ENCODE measurements around the gene LFNG. TPM values are rescaled to one million over a fixed set of nuclear protein-coding genes. Genes with fewer than 3 reads are reported as not detected.
A peak's percentile ranks its signal among the peaks of the same experiment; 100 is the strongest.

The LFNG gene
- polyA plus RNA-seq, 2 donors, result 12.0 to 13.7 TPM

GRCh38 chr7:2508327-2509215 lies 11.0 kb upstream of the LFNG start:
- Histone ChIP-seq H3K27me3 (ENCODE audit: control insufficient read depth in 1 of 2, insufficient read depth in 2 of 2, low read length in 2 of 2) (no peaks in the 10 kb centered on the region), H3K9me3 (ENCODE audit: control insufficient read depth in 2 of 2, insufficient read depth in 1 of 2, low read depth in 1 of 2, low read length in 1 of 2) (no peaks in the 10 kb centered on the region), H3K36me3 (ENCODE audit: control insufficient read depth in 2 of 2, insufficient read depth in 2 of 2, low read length in 1 of 2) (no peaks in the 10 kb centered on the region), H3K4me1 (ENCODE audit: control insufficient read depth in 2 of 2, insufficient read depth in 2 of 2, low read length in 1 of 2) (peaks cover 7 to 17% of the 10 kb centered on the region in 2 donors), H3K4me3 (ENCODE audit: low read depth in 1 of 2, low read length in 2 of 2) (no peak overlapping the region), H3K27ac (ENCODE audit: low read depth in 2 of 2, low read length in 1 of 2) (peak overlapping the region; percentile 17 to 51)
- WGBS, 2 donors, result 33 to 49% methylated on average over 43 of the region's 43 CpGs

GRCh38 chr7:2509298-2509906 lies 10.2 kb upstream of the LFNG start:
- peaks cover 7 to 16% of the 10 kb centered on the region in 2 donors for H3K4me1 ChIP-seq (ENCODE audit: control insufficient read depth in 2 of 2, insufficient read depth in 2 of 2, low read length in 1 of 2)
- no peaks in the 10 kb centered on the region for H3K27me3 ChIP-seq (ENCODE audit: control insufficient read depth in 1 of 2, insufficient read depth in 2 of 2, low read length in 2 of 2)

GRCh38 chr7:2510130-2510776 lies 9.3 kb upstream of the LFNG start:
- H3K4me1 ChIP-seq (ENCODE audit: control insufficient read depth in 2 of 2, insufficient read depth in 2 of 2, low read length in 1 of 2), result peaks cover 7 to 16% of the 10 kb centered on the region in 2 donors
- H3K4me3 ChIP-seq (ENCODE audit: low read depth in 1 of 2, low read length in 2 of 2), result no peak overlapping the region
- 82% methylated on average over 13 of the region's 13 CpGs for WGBS, 2 donors
- peak overlapping the region; percentile 1 to 2 for H3K27ac ChIP-seq (ENCODE audit: low read depth in 2 of 2, low read length in 1 of 2)
- H3K27me3 ChIP-seq (ENCODE audit: control insufficient read depth in 1 of 2, insufficient read depth in 2 of 2, low read length in 2 of 2), result no peaks in the 10 kb centered on the region
- H3K36me3 ChIP-seq (ENCODE audit: control insufficient read depth in 2 of 2, insufficient read depth in 2 of 2, low read length in 1 of 2), result no peaks in the 10 kb centered on the region
- H3K9me3 ChIP-seq (ENCODE audit: control insufficient read depth in 2 of 2, insufficient read depth in 1 of 2, low read depth in 1 of 2, low read length in 1 of 2), result no peaks in the 10 kb centered on the region

More at GRCh38 chr7:2509298-2509906, 10.2 kb upstream of the LFNG start:
- no peaks in the 10 kb centered on the region for H3K36me3 ChIP-seq (ENCODE audit: control insufficient read depth in 2 of 2, insufficient read depth in 2 of 2, low read length in 1 of 2)
- H3K4me3 ChIP-seq (ENCODE audit: low read depth in 1 of 2, low read length in 2 of 2), result no peak overlapping the region
- H3K27ac ChIP-seq (ENCODE audit: low read depth in 2 of 2, low read length in 1 of 2), result peak overlapping the region in 1 of 2 donors; percentile 30
- H3K9me3 ChIP-seq (ENCODE audit: control insufficient read depth in 2 of 2, insufficient read depth in 1 of 2, low read depth in 1 of 2, low read length in 1 of 2), result no peaks in the 10 kb centered on the region
- WGBS, 2 donors, result 58 to 70% methylated on average over 23 of the region's 23 CpGs

- H3K36me3 ChIP-seq (ENCODE audit: control insufficient read depth in 2 of 2, insufficient read depth in 2 of 2, low read length in 1 of 2), result no peaks in the 10 kb centered on the region
- H3K27me3 ChIP-seq (ENCODE audit: control insufficient read depth in 1 of 2, insufficient read depth in 2 of 2, low read length in 2 of 2), result no peaks in the 10 kb centered on the region
- H3K4me1 ChIP-seq (ENCODE audit: control insufficient read depth in 2 of 2, insufficient read depth in 2 of 2, low read length in 1 of 2), result peaks cover 7 to 16% of the 10 kb centered on the region in 2 donors
- peak overlapping the region; percentile 38 to 57 for H3K27ac ChIP-seq (ENCODE audit: low read depth in 2 of 2, low read length in 1 of 2)
- no peaks in the 10 kb centered on the region for H3K9me3 ChIP-seq (ENCODE audit: control insufficient read depth in 2 of 2, insufficient read depth in 1 of 2, low read depth in 1 of 2, low read length in 1 of 2)
- 27 to 41% methylated on average over 27 of the region's 27 CpGs for WGBS, 2 donors
- H3K4me3 ChIP-seq (ENCODE audit: low read depth in 1 of 2, low read length in 2 of 2), result no peak overlapping the region
Measured at GRCh38 chr7:2510909-2511768, 8.4 kb upstream of the LFNG start.

- no peaks in the 10 kb centered on the region for H3K27me3 ChIP-seq (ENCODE audit: control insufficient read depth in 1 of 2, insufficient read depth in 2 of 2, low read length in 2 of 2)
- no peaks in the 10 kb centered on the region for H3K36me3 ChIP-seq (ENCODE audit: control insufficient read depth in 2 of 2, insufficient read depth in 2 of 2, low read length in 1 of 2)
- H3K4me1 ChIP-seq (ENCODE audit: control insufficient read depth in 2 of 2, insufficient read depth in 2 of 2, low read length in 1 of 2), result peaks cover 7 to 16% of the 10 kb centered on the region in 2 donors
- H3K9me3 ChIP-seq (ENCODE audit: control insufficient read depth in 2 of 2, insufficient read depth in 1 of 2, low read depth in 1 of 2, low read length in 1 of 2), result no peaks in the 10 kb centered on the region
- 42 to 46% methylated on average over 18 of the region's 18 CpGs for WGBS, 2 donors
- H3K27ac ChIP-seq (ENCODE audit: low read depth in 2 of 2, low read length in 1 of 2), result peak overlapping the region; percentile 45 to 57
- H3K4me3 ChIP-seq (ENCODE audit: low read depth in 1 of 2, low read length in 2 of 2), result no peak overlapping the region
Measured at GRCh38 chr7:2511769-2512168, 7.8 kb upstream of the LFNG start.

- peaks cover 7 to 16% of the 10 kb centered on the region in 2 donors for H3K4me1 ChIP-seq (ENCODE audit: control insufficient read depth in 2 of 2, insufficient read depth in 2 of 2, low read length in 1 of 2)
- WGBS, 2 donors, result 32 to 34% methylated on average over 12 of the region's 12 CpGs
- no peaks in the 10 kb centered on the region for H3K36me3 ChIP-seq (ENCODE audit: control insufficient read depth in 2 of 2, insufficient read depth in 2 of 2, low read length in 1 of 2)
- H3K27ac ChIP-seq (ENCODE audit: low read depth in 2 of 2, low read length in 1 of 2), result peak overlapping the region; percentile 45 to 57
- no peaks in the 10 kb centered on the region for H3K27me3 ChIP-seq (ENCODE audit: control insufficient read depth in 1 of 2, insufficient read depth in 2 of 2, low read length in 2 of 2)
- H3K9me3 ChIP-seq (ENCODE audit: control insufficient read depth in 2 of 2, insufficient read depth in 1 of 2, low read depth in 1 of 2, low read length in 1 of 2), result no peaks in the 10 kb centered on the region
- no peak overlapping the region for H3K4me3 ChIP-seq (ENCODE audit: low read depth in 1 of 2, low read length in 2 of 2)
Measured at GRCh38 chr7:2512179-2512661, 7.4 kb upstream of the LFNG start.

GRCh38 chr7:2512713-2513112 lies 6.9 kb upstream of the LFNG start:
- Histone ChIP-seq H3K9me3 (ENCODE audit: control insufficient read depth in 2 of 2, insufficient read depth in 1 of 2, low read depth in 1 of 2, low read length in 1 of 2) (no peaks in the 10 kb centered on the region), H3K4me1 (ENCODE audit: control insufficient read depth in 2 of 2, insufficient read depth in 2 of 2, low read length in 1 of 2) (peaks cover 7 to 16% of the 10 kb centered on the region in 2 donors), H3K4me3 (ENCODE audit: low read depth in 1 of 2, low read length in 2 of 2) (no peak overlapping the region), H3K27ac (ENCODE audit: low read depth in 2 of 2, low read length in 1 of 2) (no peak overlapping the region), H3K36me3 (ENCODE audit: control insufficient read depth in 2 of 2, insufficient read depth in 2 of 2, low read length in 1 of 2) (no peaks in the 10 kb centered on the region), H3K27me3 (ENCODE audit: control insufficient read depth in 1 of 2, insufficient read depth in 2 of 2, low read length in 2 of 2) (no peaks in the 10 kb centered on the region)
- WGBS, 2 donors, result 83 to 87% methylated on average over 3 of the region's 3 CpGs

GRCh38 chr7:2513702-2514101 lies 5.9 kb upstream of the LFNG start:
- no peak overlapping the region for H3K4me3 ChIP-seq (ENCODE audit: low read depth in 1 of 2, low read length in 2 of 2)
- no peaks in the 10 kb centered on the region for H3K36me3 ChIP-seq (ENCODE audit: control insufficient read depth in 2 of 2, insufficient read depth in 2 of 2, low read length in 1 of 2)
- WGBS, 2 donors, result 93 to 96% methylated on average over 7 of the region's 7 CpGs
- H3K27me3 ChIP-seq (ENCODE audit: control insufficient read depth in 1 of 2, insufficient read depth in 2 of 2, low read length in 2 of 2), result no peaks in the 10 kb centered on the region
- no peak overlapping the region for H3K27ac ChIP-seq (ENCODE audit: low read depth in 2 of 2, low read length in 1 of 2)
- peaks cover 7 to 13% of the 10 kb centered on the region in 2 donors for H3K4me1 ChIP-seq (ENCODE audit: control insufficient read depth in 2 of 2, insufficient read depth in 2 of 2, low read length in 1 of 2)
- H3K9me3 ChIP-seq (ENCODE audit: control insufficient read depth in 2 of 2, insufficient read depth in 1 of 2, low read depth in 1 of 2, low read length in 1 of 2), result no peaks in the 10 kb centered on the region
